TTC549 (cell line): ENCODE results near the gene OR52I1.

ENCODE experiments used
- FAIRE-seq: peaks from 2 replicates; lab custom pipeline; 2012; peaks lifted over from hg19 to GRCh38; lab: Jason Lieb, UNC

The OR52I1 gene, protein sequence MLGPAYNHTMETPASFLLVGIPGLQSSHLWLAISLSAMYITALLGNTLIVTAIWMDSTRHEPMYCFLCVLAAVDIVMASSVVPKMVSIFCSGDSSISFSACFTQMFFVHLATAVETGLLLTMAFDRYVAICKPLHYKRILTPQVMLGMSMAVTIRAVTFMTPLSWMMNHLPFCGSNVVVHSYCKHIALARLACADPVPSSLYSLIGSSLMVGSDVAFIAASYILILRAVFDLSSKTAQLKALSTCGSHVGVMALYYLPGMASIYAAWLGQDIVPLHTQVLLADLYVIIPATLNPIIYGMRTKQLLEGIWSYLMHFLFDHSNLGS

GRCh38 chr11:4593739-4594138, at the start of gene OR52I1:
Gene OR52I1, plus strand, starts transcription at chr11:4594039. Its CDS starts 0 bp downstream, at chr11:4594039.
- no peak for FAIRE-seq

DNA sequence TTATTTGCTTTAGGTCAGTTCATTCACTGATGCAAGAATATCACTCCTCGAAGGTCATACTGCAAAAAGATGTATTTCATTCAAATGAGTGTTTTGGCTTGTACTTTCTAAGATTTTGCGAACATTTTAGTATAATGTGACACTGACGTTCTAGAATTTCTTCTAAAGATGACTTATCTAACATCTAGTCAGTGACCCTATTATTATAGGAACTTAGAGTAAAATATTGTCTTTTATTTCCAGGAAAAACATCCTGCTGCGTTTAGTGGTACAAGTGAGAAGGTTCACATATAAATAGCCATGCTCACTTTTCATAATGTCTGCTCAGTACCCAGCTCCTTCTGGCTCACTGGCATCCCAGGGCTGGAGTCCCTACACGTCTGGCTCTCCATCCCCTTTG, 48.9 kb upstream of the OR52I1 start, which contains the start of gene OR52M1:
Gene OR52M1 (plus strand): TSS at position 301 of the 400 bp plus-strand sequence. CDS start 0 bp downstream, at position 301.
- FAIRE-seq, result no peak

DNA sequence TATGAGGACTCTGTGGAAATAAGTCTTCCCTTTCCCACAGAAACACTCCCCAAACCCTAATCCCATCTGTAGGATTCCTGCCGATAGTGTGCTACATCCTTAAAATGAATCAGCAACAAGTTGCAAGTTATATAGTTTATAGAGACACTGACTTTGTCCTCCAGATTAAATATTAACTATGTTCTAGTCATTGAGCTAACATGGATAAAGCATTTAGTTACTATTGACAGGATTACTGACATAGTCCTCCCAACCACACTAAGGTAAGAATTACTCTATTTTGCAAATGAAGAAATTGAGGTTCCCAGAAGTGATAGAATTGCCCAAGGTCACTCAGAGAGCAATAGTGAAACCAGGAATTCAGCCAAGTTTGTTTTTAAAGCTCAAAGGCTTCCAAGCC, 47.0 kb upstream of the OR52I1 start:
- no peak for FAIRE-seq

GRCh38 chr11:4547416-4547815, 46.4 kb upstream of the OR52I1 start:
- no peak for FAIRE-seq

DNA sequence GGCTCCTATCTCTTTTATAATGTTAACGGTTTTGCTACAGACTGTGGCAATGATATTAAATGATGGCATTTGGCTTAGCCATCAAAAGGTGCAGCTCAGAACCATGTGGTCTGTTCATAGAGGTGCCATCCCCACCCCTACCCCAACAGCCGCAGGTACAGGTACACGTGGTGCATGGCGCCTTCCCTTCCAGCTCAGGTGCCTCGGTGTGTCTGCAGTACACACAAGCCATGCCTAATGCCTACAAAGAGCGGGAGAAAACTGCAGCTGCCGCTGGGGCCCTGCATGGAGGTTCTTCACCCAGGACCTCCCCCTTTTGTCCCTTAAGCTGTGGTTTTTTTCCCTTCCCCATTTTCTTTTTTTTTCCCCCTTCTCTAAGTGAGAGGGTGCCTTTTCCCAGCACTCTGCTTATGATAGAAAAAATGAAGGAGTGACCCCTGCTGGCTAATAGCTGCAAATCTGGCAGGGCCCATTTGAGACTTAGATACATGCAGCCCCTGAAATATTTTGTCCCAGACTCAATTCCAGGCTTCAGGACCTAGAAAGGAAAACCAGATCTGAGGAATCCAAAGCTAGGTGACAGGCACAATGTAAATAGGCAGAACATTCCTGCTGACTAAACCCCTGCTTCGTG, 42.4 kb upstream of the OR52I1 start:
- no peak for FAIRE-seq

GRCh38 chr11:4559527-4560440, 34.1 kb upstream of the OR52I1 start:
- no peak for FAIRE-seq

DNA sequence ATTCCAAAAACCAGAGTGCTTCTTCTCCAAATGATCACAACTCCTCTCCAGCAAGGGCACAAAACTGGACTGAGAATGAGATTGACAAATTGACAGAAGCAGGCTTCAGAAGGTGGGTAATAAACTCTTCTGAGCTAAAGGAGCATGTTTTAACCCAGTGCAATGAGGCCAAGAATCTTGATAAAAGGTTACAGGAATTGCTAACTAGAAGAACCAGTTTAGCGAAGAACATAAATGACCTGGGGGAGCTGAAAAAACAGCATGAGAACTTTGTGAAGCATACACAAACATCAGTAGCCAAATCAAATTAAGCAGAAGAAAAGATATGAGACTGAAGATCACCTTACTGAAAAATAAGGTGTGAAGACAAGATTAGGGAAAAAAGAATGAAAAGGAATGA, 33.4 kb upstream of the OR52I1 start:
- no peak for FAIRE-seq

GRCh38 chr11:4565371-4565770, 28.5 kb upstream of the OR52I1 start:
- no peak for FAIRE-seq

DNA sequence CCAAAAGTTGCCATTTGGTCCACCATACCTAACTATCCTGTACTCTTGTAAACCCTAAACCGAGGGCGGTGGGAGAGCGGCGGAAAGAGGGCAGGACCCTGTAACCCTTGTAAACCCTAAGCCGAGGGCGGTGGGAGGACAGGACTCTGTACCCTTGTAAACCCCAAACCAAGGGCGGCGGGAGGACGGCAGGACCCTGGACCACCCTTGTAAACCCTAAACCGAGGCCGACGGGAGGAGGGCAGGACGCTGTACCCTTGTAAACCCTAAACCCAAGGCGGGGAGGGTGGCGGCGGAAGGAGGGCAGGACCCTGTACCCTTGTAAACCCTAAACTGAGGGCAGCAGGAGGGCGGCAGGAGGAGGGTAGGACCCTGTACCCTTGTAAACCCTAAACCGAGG, 24.8 kb upstream of the OR52I1 start:
- no peak for FAIRE-seq

DNA sequence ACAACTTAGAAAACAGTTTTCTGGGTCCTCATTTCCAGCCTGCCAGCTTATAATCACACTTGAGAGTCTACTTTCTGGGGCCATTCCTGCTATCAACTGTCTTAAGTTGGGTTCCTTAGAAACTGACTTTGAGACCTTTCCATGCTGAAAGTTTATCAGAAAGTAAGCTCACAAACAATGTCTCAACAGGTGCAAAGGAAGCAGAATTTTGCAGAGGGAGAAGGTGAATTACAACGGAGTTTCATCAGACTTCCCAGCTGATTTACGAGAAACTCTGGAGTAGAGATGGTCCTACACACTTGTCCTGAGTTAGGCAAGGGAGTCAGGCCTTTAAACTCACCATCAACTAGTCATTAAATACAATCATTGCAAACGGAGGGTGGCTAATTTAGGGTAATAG, 17.0 kb upstream of the OR52I1 start:
- FAIRE-seq, result no peak

GRCh38 chr11:4577761-4578160, 16.1 kb upstream of the OR52I1 start:
- no peak for FAIRE-seq

DNA sequence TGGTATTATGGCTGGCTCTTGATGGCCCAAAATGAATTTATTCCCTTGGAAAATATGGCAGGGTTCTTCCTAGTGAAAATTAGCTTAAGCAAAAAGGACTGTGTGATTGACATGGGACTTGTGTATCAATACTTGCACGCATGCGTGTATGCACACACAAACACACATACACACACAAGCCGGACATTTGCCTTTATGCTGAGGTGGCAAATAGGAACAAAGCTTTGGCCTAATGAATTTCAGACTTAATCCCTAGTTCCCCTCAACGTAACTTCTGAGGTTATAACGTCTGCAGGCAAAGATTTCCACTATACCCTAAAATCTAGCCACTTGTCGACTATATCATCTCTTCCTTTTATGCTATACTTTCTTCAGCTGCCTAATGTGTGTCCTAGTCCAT, 15.2 kb upstream of the OR52I1 start:
- no peak for FAIRE-seq

DNA sequence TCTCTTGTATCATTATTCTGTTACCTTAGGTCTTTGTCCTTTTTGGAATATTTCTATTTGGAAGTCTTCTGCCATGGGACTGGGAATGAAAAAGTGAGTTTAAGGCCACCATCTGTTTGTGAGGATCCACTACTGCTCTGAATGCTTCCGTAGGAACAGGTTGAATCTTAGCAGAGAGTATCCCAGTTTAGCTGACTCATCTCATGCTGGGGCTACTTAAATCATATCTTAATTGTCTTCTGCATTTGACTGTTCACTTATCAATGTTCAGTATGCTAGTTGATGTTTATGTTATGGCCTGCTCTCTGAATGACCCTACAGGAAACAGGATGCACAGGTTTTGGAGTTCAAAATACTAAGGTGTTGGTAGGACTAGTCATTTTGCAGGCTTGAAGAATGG, 13.7 kb upstream of the OR52I1 start:
- FAIRE-seq, result no peak

- no peak for FAIRE-seq
Measured at GRCh38 chr11:4581443-4581842, 12.4 kb upstream of the OR52I1 start, which contains the start of gene OR52I2. Gene OR52I2, plus strand, starts transcription at chr11:4581743.

- no peak for FAIRE-seq
Measured at GRCh38 chr11:4589017-4589416, 4.8 kb upstream of the OR52I1 start.

- no peak for FAIRE-seq
Measured at GRCh38 chr11:4605057-4605456, 11.2 kb downstream of the OR52I1 start.

DNA sequence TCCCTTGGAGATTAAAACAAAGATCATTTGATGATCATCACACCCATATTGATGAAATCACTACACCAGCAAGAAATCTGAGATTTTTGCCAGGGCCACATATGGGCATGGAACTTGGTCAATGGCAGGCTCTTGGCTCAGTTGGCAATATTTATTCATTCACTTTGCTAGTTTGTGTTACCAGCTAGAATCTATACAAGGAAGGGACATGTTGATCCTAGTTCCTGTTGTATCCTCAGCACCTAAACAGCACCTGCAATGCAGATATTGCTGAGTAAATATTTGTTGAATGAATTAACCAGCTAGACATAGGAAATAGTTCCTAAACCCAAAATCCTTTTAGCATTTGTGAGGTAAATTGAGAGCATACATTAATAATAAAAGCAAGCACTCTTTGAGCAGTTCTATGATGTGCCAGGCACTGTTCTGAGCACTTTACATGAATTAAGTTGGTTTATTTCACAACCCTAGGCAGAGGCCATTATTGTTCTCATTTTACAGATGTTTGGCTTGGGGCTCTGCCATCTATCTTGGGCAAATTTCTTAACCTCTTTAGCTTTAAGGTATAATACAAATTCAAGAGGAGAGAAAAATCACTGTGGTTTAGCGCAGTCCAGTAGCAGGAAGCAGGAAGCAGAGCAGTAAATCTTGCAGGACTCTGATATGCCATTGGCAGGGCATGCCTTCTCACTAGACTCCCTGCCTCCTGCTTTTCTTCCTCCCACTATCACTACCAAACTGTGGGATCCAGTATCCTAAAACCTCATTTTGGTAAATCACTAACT, 12.6 kb downstream of the OR52I1 start:
- no peak for FAIRE-seq

DNA sequence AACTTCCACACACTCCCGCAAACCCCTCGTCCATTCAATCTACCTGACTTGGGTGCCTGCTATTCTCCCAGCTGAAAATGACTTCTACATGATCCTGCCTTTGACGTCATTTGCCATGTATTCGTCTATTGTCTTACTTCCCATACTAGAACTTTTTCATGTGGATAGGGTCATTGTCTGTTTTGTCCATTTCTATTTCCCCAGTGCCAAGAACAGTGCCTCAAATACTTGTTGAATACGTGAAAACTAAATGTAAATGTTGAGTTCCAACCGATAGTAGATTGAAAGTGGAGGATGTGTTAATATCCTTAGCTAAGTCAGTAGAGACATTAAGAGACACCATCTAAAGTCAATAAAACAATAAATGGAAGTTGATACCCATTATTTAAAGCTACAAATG, 13.3 kb downstream of the OR52I1 start:
- no peak for FAIRE-seq

DNA sequence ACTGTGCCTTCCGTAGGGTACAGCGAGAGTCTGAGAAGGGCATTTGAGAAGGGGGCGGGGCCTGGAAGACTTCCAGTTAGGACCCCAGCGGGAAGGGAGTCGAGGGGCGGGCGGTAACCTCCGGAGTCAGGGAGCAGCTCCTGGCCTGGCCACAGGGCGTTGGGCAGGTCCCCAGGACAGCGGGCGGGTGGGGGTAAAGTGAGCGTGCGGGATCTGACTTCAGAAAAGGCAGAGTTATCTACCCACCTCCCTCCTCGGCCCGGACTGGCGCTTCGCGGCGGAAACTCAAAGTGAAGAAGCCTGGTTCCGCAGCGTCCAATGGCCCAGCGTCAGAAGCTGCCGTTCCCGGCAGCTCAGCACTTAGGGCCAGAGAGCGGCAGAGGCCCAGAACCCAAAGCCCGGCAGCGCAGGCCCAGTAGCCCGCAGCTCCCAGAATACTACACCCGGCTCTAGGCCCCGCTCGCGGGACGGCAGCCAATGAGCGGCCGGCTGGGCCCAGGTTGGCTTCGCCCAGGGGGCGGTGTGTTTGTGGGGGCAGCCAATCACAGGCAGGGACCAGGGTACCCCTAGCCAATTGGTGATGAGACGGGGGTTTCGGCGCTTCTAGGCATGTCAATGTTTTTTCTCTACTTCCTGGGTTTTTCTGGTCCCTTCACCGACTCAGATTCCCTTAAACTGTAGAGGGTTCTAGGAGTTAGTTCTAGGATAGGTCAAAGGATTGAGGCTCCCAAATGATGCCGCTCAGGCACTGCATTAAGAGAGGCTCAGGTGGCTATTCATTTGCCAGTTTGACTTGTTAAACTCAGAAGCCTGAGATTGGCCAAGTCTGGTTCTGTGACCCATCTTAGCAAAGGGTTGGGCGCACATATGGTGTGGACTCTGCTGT, 14.2 kb downstream of the OR52I1 start, which contains the start of gene TRIM68:
Gene TRIM68 (minus strand): TSS at position 451 of the 886 bp plus-strand sequence. CDS start 2,727 bp downstream, outside the sequence.
- FAIRE-seq, result peak; percentile 96

DNA sequence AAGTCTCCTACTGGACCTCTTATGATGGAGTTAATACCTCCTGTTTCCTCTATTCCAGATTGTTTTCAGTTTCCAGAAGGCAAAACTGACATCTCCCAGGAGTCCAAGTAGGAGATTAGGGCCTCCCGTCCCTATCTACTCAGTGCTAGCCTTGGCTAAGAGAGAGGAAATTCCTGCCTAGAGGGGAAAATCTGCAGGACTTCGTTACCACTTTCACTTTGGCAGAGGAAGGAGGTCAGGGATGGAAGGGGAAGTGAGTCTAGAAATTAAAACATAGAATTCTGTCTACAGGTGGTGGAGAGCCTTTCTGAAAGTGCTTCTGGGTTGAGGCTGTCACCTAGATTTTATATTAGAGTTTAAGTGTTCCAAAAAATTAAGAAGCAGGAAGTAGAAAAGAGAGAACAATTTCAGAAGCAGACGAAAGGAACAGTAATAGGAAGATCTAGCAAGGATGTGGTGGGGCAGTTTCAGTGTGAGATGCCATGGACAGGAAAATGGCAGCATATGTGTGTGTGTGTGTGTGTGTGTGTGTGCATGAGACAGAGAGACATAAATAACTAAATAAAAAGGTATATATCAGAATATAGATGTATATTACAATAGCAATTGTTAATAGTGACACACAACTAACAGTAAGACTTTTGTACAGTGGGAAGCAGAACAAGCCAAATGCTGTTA, 16.6 kb downstream of the OR52I1 start:
- FAIRE-seq, result no peak
